ENCODE measurements around the gene DZANK1.

DNA sequence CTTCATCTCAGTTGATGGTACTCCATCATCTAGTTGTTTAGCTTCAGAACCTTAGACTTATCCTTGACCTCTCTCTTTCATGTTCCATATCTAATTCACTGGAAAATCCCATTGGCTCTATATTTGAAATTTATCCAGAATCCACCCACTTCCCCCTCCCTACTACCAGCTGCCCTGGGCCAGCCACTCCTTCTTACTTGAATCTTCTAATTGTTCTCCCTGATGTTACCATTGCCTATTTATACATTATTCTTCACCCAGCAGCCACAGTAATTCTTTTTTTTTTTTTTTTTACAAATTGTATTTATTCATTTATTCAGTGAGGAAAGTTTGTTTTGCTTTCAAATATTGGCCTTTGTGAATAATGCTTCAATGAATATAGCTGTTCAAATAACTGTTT is 49.1 kb upstream of the DZANK1 start:
- no peak for TF ChIP-seq CTCF (IDR thresholded peaks at IDR 0.05)
- TF ChIP-seq POLR2A (IDR thresholded peaks at IDR 0.05), result no peak
